ENCODE measurements around the gene RIMKLB. TPM values are rescaled to one million over a fixed set of nuclear protein-coding genes. Genes with fewer than 3 reads are reported as not detected.

Gene RIMKLB
- total and polyA plus RNA-seq, 10 of the 15 experiments (the other 5 are each of a cell fraction or from before 2014, with no cell fraction given) = 0.15 to 0.83 (median 0.46) TPM

DNA sequence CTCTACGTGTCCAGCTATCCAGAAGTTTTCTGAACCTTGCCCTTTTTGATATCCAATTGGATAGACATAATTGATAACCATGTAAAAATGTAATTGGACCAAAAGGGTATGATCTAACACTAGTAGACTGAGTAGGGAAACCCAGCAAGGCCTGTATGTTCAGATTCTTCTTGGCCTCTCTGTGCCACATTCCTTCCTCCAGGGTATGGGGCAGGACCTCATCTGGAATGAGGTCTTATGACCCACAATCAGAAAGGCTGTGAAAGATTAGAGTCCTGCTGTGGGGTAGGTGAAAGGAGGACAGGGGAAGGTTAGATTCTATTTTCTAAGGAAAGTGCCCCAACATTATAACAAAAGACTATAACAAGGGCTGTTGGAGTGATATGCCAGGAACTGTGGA lies 73.3 kb downstream of the RIMKLB start:
- FAIRE-seq (no peak), ATAC-seq (no peak), DNase-seq (ENCODE audit: low read depth, low spot score) (no peak)
- no peak overlapping the region for H3K4me2 ChIP-seq (ENCODE audit: control insufficient read depth, insufficient read depth)
- H4K20me1 ChIP-seq (ENCODE audit: control insufficient read depth, insufficient read depth) = no peaks in the 10 kb centered on the region
- BruUV-seq (replicated peaks) = no TSS peak
- RAD21 ChIA-PET (ENCODE audit: unreplicated experiment) = no interaction called here
- no peak overlapping the region for H3K27ac ChIP-seq (ENCODE audit: control insufficient read depth, insufficient read depth)
- no peaks in the 10 kb centered on the region for H3K9me3 ChIP-seq (replicated peaks; ENCODE audit: control insufficient read depth, insufficient read depth, low read length)
- SMC1A ChIA-PET (ENCODE audit: uncharacterized antibody, unreplicated experiment) = no interaction called here
- H3K27me3 ChIP-seq (replicated peaks in 1 of 2; ENCODE audit: control insufficient read depth in 2 of 2, insufficient read depth in 2 of 2, low read length in 1 of 2) = no peaks in the 10 kb centered on the region
- no peak overlapping the region for H3K4me3 ChIP-seq
- no peaks in the 10 kb centered on the region for H3K4me1 ChIP-seq (ENCODE audit: control insufficient read depth, insufficient read depth, low read length)
- intact Hi-C loops (cut with micrococcal nuclease; ENCODE audit: unreplicated experiment) (no loop called here), in situ Hi-C loops (cut with MboI) (no loop called here)
- H3K36me3 ChIP-seq (ENCODE audit: control insufficient read depth in 2 of 2, insufficient read depth in 2 of 2, low read length in 1 of 2) = no peaks in the 10 kb centered on the region
- 50% methylated on average over 1 of the region's 1 CpG for WGBS (ENCODE audit: insufficient coverage, insufficient replicate concordance, low lambda C conversion rate, missing lambda C conversion rate)
- H3K79me2 ChIP-seq (ENCODE audit: control insufficient read depth, insufficient read depth, low read length) = no peaks in the 10 kb centered on the region
- CTCF ChIA-PET = no interaction called here
- H3K9ac ChIP-seq (ENCODE audit: control insufficient read depth, insufficient read depth, low read length) = no peak overlapping the region
- POLR2A ChIA-PET = no interaction called here
- H2AFZ ChIP-seq (ENCODE audit: control insufficient read depth, low read depth, low read length) = no peak overlapping the region
- TF ChIP-seq MXI1 (IDR thresholded peaks at IDR 0.05; ENCODE audit: low read depth, low read length) = no peak
- no peak for TF ChIP-seq ZBTB11 (CRISPR knock-in tag; IDR thresholded peaks at IDR 0.05)
- no peak for TF ChIP-seq SMARCA5 (IDR thresholded peaks at IDR 0.05)
- no peak for TF ChIP-seq MYB (IDR thresholded peaks at IDR 0.05; ENCODE audit: borderline replicate concordance, low read depth, low read length)
- no peak for TF ChIP-seq RAD51 (IDR thresholded peaks at IDR 0.05)
- no peak for TF ChIP-seq CTCF (IDR thresholded peaks at IDR 0.05 in 2 of 3, conservative IDR thresholded peaks at IDR 0.05 in 1 of 3; ENCODE audit: control insufficient read depth in 2 of 3, extremely low read depth in 1 of 3, insufficient read depth in 1 of 3, low read depth in 3 of 3, low read length in 3 of 3)
- TF ChIP-seq SP1 (IDR thresholded peaks at IDR 0.05; ENCODE audit: low read depth, low read length) = no peak
- no peak for TF ChIP-seq RBBP5 (conservative IDR thresholded peaks at IDR 0.05)
- TF ChIP-seq NR2C2 (IDR thresholded peaks at IDR 0.05; ENCODE audit: borderline replicate concordance, control insufficient read depth, insufficient read length, low read depth) = no peak
- TF ChIP-seq TCF7 (IDR thresholded peaks at IDR 0.05; ENCODE audit: borderline replicate concordance) = no peak
- no peak for TF ChIP-seq ZNF217 (IDR thresholded peaks at IDR 0.05)
- TF ChIP-seq ZNF592 (IDR thresholded peaks at IDR 0.05) = no peak
- TF ChIP-seq BHLHE40 (IDR thresholded peaks at IDR 0.05; ENCODE audit: borderline replicate concordance in 1 of 2, low read depth in 2 of 2, low read length in 1 of 2) = no peak
- no peak for TF ChIP-seq BCL3 (IDR thresholded peaks at IDR 0.05; ENCODE audit: borderline replicate concordance, insufficient read depth, low read depth, low read length, poor library complexity, severe bottlenecking)
